Adrenal gland (tissue), 12 donors: ENCODE results near the gene CCDC33. TPM values are rescaled to one million over a fixed set of nuclear protein-coding genes. Genes with fewer than 3 reads are reported as not detected.

Experiments used
- DNase-seq, 7 donors: peaks; one replicate each; pipeline ENCODE4 v3.0.0-alpha.2; 2019 to 2020
- H3K27ac ChIP-seq, 5 donors: fragments of 200-600 bp; sonication (generic) in 4 of 5; 1 replicate in 3 of 5; 2 replicates in 2 of 5; pipeline versions ENCODE4 v1.5.1 to v1.8.0; 2016 to 2020; ENCODE audit warnings: mild to moderate bottlenecking in 1 of 5
- H3K27me3 ChIP-seq: fragments of 200-600 bp; 2 replicates; pipeline ENCODE4 v1.8.0; 2021
- H3K36me3 ChIP-seq, 2 donors: fragments of 200-600 bp; replicated peaks in 1 of 2; 1 replicate in 1 of 2; 2 replicates in 1 of 2; pipeline versions ENCODE4 v1.5.1 to v1.8.0; 2018 to 2022
- H3K4me1 ChIP-seq, 2 donors: fragments of 200-600 bp; replicated peaks in 1 of 2; 1 replicate in 1 of 2; 2 replicates in 1 of 2; pipeline versions ENCODE4 v1.5.1 to v1.8.0; 2018 to 2021
- H3K4me3 ChIP-seq, 4 donors: fragments of 200-600 bp; sonication (generic) in 3 of 4; one replicate each; pipeline ENCODE4 v1.5.1; 2016 to 2018
- H3K9me3 ChIP-seq, 3 donors: fragments of 200-600 bp; sonication (generic) in 1 of 3; replicated peaks in 1 of 3; 1 replicate in 2 of 3; 2 replicates in 1 of 3; pipeline versions ENCODE4 v1.5.1 to v1.8.0; 2016 to 2021
- CTCF ChIP-seq, 6 experiments: fragments of 450-650 bp in 4 of 6; fragments of 200-600 bp in 2 of 6; sonication (generic) in 1 of 6; IDR thresholded peaks; 1 replicate in 5 of 6; 2 replicates in 1 of 6; pipeline versions ENCODE4 v1.5.1 to v1.8.0; 2016 to 2021; ENCODE audit warnings: antibody characterized with exemption in 6 of 6, mild to moderate bottlenecking in 2 of 6, moderate library complexity in 1 of 6
- POLR2A ChIP-seq, 2 donors: fragments of 450-650 bp; IDR thresholded peaks; one replicate each; pipeline ENCODE4 v1.6.1; 2017; ENCODE audit warnings: antibody characterized with exemption in 2 of 2, mild to moderate bottlenecking in 2 of 2, moderate library complexity in 1 of 2
- WGBS, 4 donors: extraction: QIAGEN DNeasy Blood & Tissue Kit in 2 of 4; methylation state at CpG; one replicate each; pipeline versions ENCODE4 v1.1.5 to v1.1.7; 2013 to 2017; 5-methylcytosine and 5-hydroxymethylcytosine counted together
- intact Hi-C, 2 donors: fragments of 100-400 bp; cut with DNase I; formaldehyde crosslinking; loops; one replicate each; pipeline versions ENCODE4 v1.14.1 to v1.15.0; 2022 to 2023
- polyA plus RNA-seq, 3 donors: library from polyadenylated mRNA; stranded (reverse); fragments of 200-250 nt in 2 of 3; fragments of 350-450 nt in 1 of 3; fragmentation: Illumina TruSeq in 1 of 3; extraction: RNeasy Lipid Tissue Mini Kit (QIAGEN cat#74804) in 1 of 3; gene quantifications; one replicate each; pipeline ENCODE4 v1.2.3, GENCODE V29; 2013 to 2014
- total RNA-seq, 9 donors: library from RNA; depleted of rRNA in 4 of 9; stranded (reverse); fragments of >200 nt in 4 of 9; fragments of 120-200 nt in 1 of 9; fragmentation: NEBNext Ultra II Directional in 1 of 9; extraction: Animal tissue kit (Norgen Biotek cat#: 25700) in 1 of 9; gene quantifications; one replicate each; pipeline versions ENCODE4 v1.1.0 to v1.2.4, GENCODE V29; 2013 to 2023
- donor health status: healthy with polysubstance abuse.
- donor health status: Bipolar disorder and iron deficiency.
- donor health status: DM: yes; HTN: yes; CAD: no.
- donor health status: DM: no; HTN: no; CAD: no.
- donor health status: DM: no; HTN: no; CAD: no.
- donor health status: DM: yes; HTN: yes; CAD: no.

Gene CCDC33
- total and polyA plus RNA-seq, 12 donors, result 0.11 to 1.1 (median 0.30) TPM; not detected in 3

- H3K4me3 ChIP-seq, result no peak overlapping the region
- intact Hi-C loops, result loop anchor here (10.0 kb wide), 3 partner anchors 100 to 380 kb away; no protein-coding TSS in a partner anchor
- no peak for TF ChIP-seq POLR2A (IDR thresholded peaks at IDR 0.05)
- no peak for TF ChIP-seq CTCF (IDR thresholded peaks at IDR 0.05)
- no peaks in the 10 kb centered on the region for H3K9me3 ChIP-seq
- DNase-seq, result no peak
- no peaks in the 10 kb centered on the region for H3K36me3 ChIP-seq
- 62 to 75% (median 64%) methylated on average over 2 to 3 of the region's 3 CpGs for WGBS, 4 donors
- H3K4me1 ChIP-seq, result no peaks in the 10 kb centered on the region
- no peaks in the 10 kb centered on the region for H3K27me3 ChIP-seq
- no peak overlapping the region for H3K27ac ChIP-seq
Measured at GRCh38 chr15:74384566-74384880, 148.4 kb downstream of the CCDC33 start.

GRCh38 chr15:74384881-74385643, 148.9 kb downstream of the CCDC33 start:
- H3K4me1 ChIP-seq, result no peaks in the 10 kb centered on the region
- no peaks in the 10 kb centered on the region for H3K36me3 ChIP-seq
- intact Hi-C loops, result loop anchor here (10.0 kb wide), 3 partner anchors 100 to 380 kb away; no protein-coding TSS in a partner anchor
- no peak for DNase-seq
- 57 to 76% (median 60%) methylated on average over 6 to 8 of the region's 8 CpGs for WGBS, 4 donors
- TF ChIP-seq CTCF (IDR thresholded peaks at IDR 0.05) (no peak), POLR2A (IDR thresholded peaks at IDR 0.05) (no peak)
- no peaks in the 10 kb centered on the region for H3K27me3 ChIP-seq
- no peaks in the 10 kb centered on the region for H3K9me3 ChIP-seq
- H3K4me3 ChIP-seq, result no peak overlapping the region
- no peak overlapping the region for H3K27ac ChIP-seq

GRCh38 chr15:74385733-74386132, 149.6 kb downstream of the CCDC33 start:
- intact Hi-C loops, result loop anchor here (2.0 to 10.0 kb wide), 4 partner anchors 55 to 379 kb away; no protein-coding TSS in a partner anchor
- WGBS, 4 donors, result 71 to 96% (median 87%) methylated on average over 4 to 6 of the region's 6 CpGs
- Histone ChIP-seq H3K4me3 (no peak overlapping the region), H3K9me3 (no peaks in the 10 kb centered on the region), H3K36me3 (no peaks in the 10 kb centered on the region), H3K27me3 (no peaks in the 10 kb centered on the region), H3K27ac (no peak overlapping the region), H3K4me1 (no peaks in the 10 kb centered on the region)
- no peak for DNase-seq
- TF ChIP-seq CTCF (IDR thresholded peaks at IDR 0.05), result no peak
- TF ChIP-seq POLR2A (IDR thresholded peaks at IDR 0.05), result no peak

Other genes starting within 250 kb of the CCDC33 start
- 10 to 100 TPM; 21.7 to 92.2 (median 33.0) TPM for gene STOML1, start 244.0 kb upstream of the CCDC33 start, total RNA-seq
- 10 to 100 TPM in 2 of 3 donors, 1 to 10 TPM in 1; 8.6 to 27.5 (median 23.9) TPM for gene STOML1, start 244.0 kb upstream of the CCDC33 start, polyA plus RNA-seq
- gene PML, start 241.6 kb upstream of the CCDC33 start, total RNA-seq, result 100 to 1,000 TPM in 1 of 9 donors, 10 to 100 TPM in 7, 1 to 10 TPM in 1; 7.0 to 103 (median 63.9) TPM
- gene PML, start 241.6 kb upstream of the CCDC33 start, polyA plus RNA-seq, result 10 to 100 TPM; 10.5 to 44.1 (median 37.0) TPM
- gene GOLGA6A, start 153.8 kb upstream of the CCDC33 start, total RNA-seq, result under 1 TPM in 1 of 9 donors, not detected in 8; 0.44 TPM
- gene GOLGA6A, start 153.8 kb upstream of the CCDC33 start, polyA plus RNA-seq, result under 1 TPM in 1 of 3 donors, not detected in 2; 0.03 TPM
- 1 to 10 TPM in 2 of 9 donors, under 1 TPM in 6, not detected in 1; 0.13 to 2.6 (median 0.56) TPM for gene ISLR2, start 105.7 kb upstream of the CCDC33 start, total RNA-seq
- gene ISLR2, start 105.7 kb upstream of the CCDC33 start, polyA plus RNA-seq, result under 1 TPM; 0.24 to 0.48 (median 0.27) TPM
- 10 to 100 TPM in 7 of 9 donors, 1 to 10 TPM in 2; 7.9 to 63.4 (median 31.1) TPM for gene ISLR, start 62.6 kb upstream of the CCDC33 start, total RNA-seq
- gene ISLR, start 62.6 kb upstream of the CCDC33 start, polyA plus RNA-seq, result 10 to 100 TPM in 2 of 3 donors, 1 to 10 TPM in 1; 6.1 to 26.3 (median 19.2) TPM
- gene STRA6, start 33.5 kb upstream of the CCDC33 start, total RNA-seq, result 10 to 100 TPM in 1 of 9 donors, 1 to 10 TPM in 4, under 1 TPM in 2, not detected in 2; 0.22 to 12.6 (median 3.1) TPM
- 10 to 100 TPM in 1 of 3 donors, 1 to 10 TPM in 2; 1.2 to 11.7 (median 9.4) TPM for gene STRA6, start 33.5 kb upstream of the CCDC33 start, polyA plus RNA-seq
- 1,000 to 10,000 TPM in 7 of 9 donors, 100 to 1,000 TPM in 2; 635 to 5,219 (median 1,434) TPM for gene CYP11A1, start 131.3 kb downstream of the CCDC33 start, total RNA-seq
- 1,000 to 10,000 TPM in 1 of 3 donors, 100 to 1,000 TPM in 2; 233 to 4,804 (median 738) TPM for gene CYP11A1, start 131.3 kb downstream of the CCDC33 start, polyA plus RNA-seq
- 10 to 100 TPM in 1 of 9 donors, 1 to 10 TPM in 8; 1.3 to 32.0 (median 3.5) TPM for gene SEMA7A, start 197.6 kb downstream of the CCDC33 start, total RNA-seq
- gene SEMA7A, start 197.6 kb downstream of the CCDC33 start, polyA plus RNA-seq, result 1 to 10 TPM; 2.9 to 5.0 (median 3.9) TPM
- gene UBL7, start 224.8 kb downstream of the CCDC33 start, total RNA-seq, result 10 to 100 TPM; 47.7 to 85.0 (median 59.3) TPM
- gene UBL7, start 224.8 kb downstream of the CCDC33 start, polyA plus RNA-seq, result 10 to 100 TPM; 16.0 to 46.1 (median 31.2) TPM